HCEC 1CT (cell line): ENCODE measurements around the gene SFTPD.
A peak's percentile ranks its signal among the peaks of the same experiment; 100 is the strongest.
"Not testable (repeated sequence)": the region's sequence is repeated elsewhere in the genome, so short reads cannot be mapped to it uniquely, and the experiment has no call there.

ENCODE experiments used
- DNase-seq: peaks from one replicate; pipeline ENCODE4 v3.0.0-alpha.2; 2017

Gene SFTPD

DNA sequence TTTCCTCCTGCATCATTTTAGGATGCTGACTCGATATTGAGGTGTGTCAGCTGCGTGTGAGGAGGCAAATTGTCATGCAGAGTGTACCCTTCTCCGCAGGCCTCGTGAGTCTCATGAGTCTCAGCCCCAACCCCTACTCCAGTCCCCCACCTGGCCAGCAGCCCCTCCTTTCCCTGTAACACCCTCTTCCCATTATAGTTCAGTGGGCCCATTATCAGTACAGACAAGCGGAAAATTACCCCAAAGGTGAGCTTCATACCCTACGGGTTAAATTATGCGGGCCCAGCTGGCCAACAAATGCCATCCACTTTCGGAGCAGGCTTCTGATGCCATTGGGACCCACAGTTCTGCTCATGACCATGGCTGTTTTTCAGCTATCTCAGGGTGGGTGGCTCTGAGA is 25.2 kb downstream of the SFTPD start:
- no peak for DNase-seq

GRCh38 chr10:79923145-79923544 is 25.8 kb downstream of the SFTPD start:
- DNase-seq = no peak

- DNase-seq = not testable (repeated sequence)
These were observed 26.9 kb downstream of the SFTPD start for GRCh38 chr10:79922011-79922412.

DNA sequence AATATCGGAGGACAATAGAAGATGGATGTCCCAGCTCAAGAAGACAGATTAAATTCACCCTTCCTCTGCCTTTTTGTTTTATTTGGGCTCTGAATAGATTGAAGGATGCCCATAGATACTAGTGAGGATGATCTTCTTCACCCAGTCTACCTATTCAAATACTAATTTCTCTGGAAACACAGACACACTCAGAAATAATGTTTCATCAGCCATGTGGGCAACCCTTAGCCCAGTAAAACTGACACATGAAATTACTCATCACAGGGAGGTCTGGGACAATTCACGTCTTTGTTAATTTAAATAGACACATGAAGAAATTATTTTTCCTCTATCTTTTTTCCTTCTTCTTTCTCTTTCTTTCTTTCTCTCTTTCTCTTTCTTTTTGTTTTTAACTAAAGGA is 33.1 kb downstream of the SFTPD start:
- DNase-seq = not testable (repeated sequence)

DNA sequence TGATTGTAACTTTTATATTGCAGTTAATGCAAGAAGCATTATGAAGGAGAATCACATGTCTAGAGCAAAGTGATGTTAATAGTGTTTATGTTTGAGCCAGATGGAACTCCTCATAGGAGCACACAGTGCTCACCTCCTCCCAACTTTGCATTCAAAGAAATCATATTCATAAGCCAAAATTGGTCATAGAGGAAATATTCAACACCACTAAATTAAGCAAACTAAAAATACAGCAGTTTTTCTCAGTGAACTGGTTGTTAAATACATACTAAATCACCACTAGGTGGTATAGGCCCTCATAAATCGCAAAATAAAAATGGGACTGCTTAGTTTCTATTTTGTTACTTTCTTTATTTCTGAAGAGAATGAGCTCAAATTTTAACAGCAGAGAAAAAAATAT is 34.4 kb downstream of the SFTPD start:
- peak; percentile 20 for DNase-seq

DNA sequence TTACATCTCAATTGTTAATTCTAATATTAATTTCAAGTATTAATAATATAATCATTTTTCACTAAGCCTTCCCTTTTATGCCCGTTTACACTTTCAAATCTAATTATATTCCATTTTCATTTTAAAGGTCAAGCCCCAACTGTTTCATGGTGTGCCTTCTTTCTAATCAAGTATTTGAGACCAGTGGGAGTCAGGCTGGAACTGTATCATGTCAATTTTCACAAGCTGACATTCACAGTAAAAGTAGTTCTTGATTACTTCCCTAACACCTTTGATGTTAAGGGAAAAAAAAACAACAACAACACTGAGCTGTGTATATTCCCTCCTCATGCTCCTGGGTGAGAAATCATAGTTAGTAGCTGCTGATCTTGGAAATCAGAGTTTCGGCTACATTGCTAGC is 38.1 kb downstream of the SFTPD start:
- no peak for DNase-seq

DNA sequence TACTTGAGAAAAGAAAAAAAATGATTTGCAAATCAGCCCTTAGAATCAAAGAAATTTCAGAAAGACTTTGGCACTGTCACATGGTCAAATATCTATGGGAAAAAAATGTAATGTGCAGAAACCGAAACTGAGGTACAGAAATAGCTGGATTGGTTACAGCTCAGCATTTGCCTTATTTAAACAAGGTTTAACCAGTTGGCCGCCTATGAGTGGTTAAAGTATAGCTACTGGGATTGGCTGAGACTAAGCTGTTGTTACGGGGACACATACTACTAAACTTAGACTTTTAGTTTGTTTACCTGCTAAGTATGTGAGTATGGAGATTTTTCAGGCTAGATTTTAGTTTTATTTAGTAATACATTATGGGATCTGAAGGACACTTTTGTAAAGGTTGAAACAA is 38.6 kb downstream of the SFTPD start:
- no peak for DNase-seq

- peak; percentile 30 for DNase-seq
These were observed 43.3 kb downstream of the SFTPD start for GRCh38 chr10:79905322-79906314.

DNA sequence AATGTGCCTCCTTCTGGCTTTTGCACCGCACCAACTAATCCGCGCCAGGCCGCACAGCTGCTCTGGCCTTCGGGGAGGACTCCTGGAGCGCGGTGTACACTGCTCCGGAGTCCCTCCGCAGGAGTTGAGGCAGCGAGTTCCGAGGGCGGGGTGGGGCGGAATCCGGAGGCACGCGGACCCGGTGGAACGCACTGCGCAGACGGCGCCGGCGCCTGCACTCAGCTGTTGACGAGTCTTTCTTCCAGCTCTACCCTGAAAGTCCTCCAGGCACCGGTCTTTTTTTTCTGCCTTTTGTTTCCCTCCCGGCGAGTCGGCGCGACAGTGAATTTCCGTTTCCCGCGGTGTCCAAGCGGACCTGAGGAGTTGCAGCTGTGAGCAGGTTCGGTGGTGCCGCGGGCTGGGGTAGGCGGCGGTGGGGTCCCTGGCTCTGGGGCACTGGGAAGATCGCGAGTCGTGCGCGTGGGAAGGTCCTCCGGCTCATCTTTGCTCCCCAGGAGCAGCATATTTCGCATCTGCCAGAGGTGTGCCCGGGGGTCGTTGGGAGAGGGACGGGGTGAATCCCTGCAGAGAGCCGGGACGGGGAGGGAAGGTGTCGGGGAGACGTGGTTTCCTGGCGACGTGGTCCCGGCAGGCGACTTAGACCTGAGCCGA is 44.1 kb downstream of the SFTPD start:
- peak; percentile 40 for DNase-seq

DNA sequence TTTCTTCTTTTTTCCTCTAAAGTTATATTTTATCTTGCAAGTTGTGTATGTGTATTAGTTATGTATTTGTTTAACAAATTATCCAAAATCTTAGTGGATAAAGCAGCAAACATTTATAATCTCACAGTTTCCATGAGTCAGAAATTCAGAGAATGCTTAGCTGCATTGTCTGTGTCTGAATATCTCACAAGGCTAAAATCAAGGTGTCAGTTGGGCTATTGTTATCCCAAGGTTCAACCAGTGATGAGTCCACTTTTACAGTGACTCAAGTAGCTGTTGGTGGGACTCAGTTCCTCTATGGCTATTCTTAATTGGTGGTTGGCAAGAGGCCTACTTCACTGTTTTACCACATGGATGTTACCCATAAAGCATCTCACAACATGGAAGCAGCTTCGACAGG is 47.3 kb downstream of the SFTPD start:
- DNase-seq = not testable (repeated sequence)

DNA sequence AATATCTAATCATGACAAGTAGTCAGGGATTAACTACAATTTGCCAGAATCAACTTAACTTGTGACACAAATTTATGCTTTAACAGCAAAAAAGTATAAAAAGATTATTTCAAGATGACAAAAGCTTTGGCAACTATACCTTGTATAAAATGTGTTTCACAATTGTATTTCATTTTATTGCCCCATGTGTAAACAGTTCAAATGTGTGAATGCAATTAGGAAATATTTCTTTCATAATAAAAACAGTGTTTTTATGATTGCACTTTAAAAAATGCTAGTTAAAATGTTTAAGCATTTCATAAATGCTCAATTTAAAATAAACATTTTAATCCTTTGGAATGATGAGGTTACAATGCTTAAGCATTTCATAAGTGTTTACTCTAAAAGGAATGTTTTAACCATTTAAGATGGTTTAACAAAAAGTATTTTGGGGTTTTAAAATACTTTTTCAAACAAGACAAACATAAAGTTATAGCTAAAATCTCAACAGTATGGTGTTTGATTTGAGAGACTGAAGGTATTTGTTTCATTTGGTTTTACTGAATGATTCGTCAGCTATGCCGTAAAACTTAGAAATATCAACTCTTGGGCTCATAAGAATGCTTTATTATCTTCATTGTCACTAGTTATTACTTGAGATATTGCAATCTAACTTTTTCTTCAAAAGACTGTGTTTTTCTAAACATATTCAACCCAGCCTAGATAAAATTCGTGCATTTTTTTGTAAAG is 50.1 kb downstream of the SFTPD start:
- peak; percentile 4 for DNase-seq

- not testable (repeated sequence) for DNase-seq
These were observed 56.0 kb downstream of the SFTPD start for GRCh38 chr10:79892896-79893295.

- no peak for DNase-seq
These were observed 58.4 kb downstream of the SFTPD start for GRCh38 chr10:79890469-79890868.

GRCh38 chr10:79888984-79889383 is 59.9 kb downstream of the SFTPD start:
- DNase-seq = not testable (repeated sequence)
